Muscle of leg (tissue), 11 donors: Measurements from ENCODE around the gene GIMAP4. TPM values are rescaled to one million over a fixed set of nuclear protein-coding genes. Genes with fewer than 3 reads are reported as not detected.
"Not testable (repeated sequence)": the region's sequence is repeated elsewhere in the genome, so short reads cannot be mapped to it uniquely, and the experiment has no call there.

ENCODE experiments used
- DNase-seq: peaks from one replicate; pipeline ENCODE4 v3.0.0; 2013
- H3K27ac ChIP-seq: one replicate; pipeline ENCODE4 v1.5.1; 2013; ENCODE audit warnings: mild to moderate bottlenecking, low read length, control low read depth
- H3K27me3 ChIP-seq: one replicate; pipeline ENCODE4 v1.6.1; 2013; ENCODE audit warnings: low read length; ENCODE audit not compliant: control insufficient read depth, insufficient read depth
- H3K36me3 ChIP-seq: one replicate; pipeline ENCODE4 v1.6.1; 2013; ENCODE audit warnings: low read length; ENCODE audit not compliant: control insufficient read depth, insufficient read depth
- H3K4me1 ChIP-seq: one replicate; pipeline ENCODE4 v1.6.1; 2013; ENCODE audit warnings: low read length; ENCODE audit not compliant: control insufficient read depth, insufficient read depth
- H3K4me3 ChIP-seq: one replicate; pipeline ENCODE4 v1.5.1; 2013; ENCODE audit warnings: low read length, control low read depth
- H3K9me3 ChIP-seq: replicated peaks from 2 replicates; pipeline ENCODE4 v1.6.1; 2013; ENCODE audit warnings: low read depth, low read length; ENCODE audit not compliant: control insufficient read depth
- WGBS: methylation state at CpG from one replicate; pipeline ENCODE4 v1.1.5; 2013; ENCODE audit warnings: missing lambda C conversion rate; ENCODE audit not compliant: insufficient coverage; 5-methylcytosine and 5-hydroxymethylcytosine counted together
- polyA plus RNA-seq, 8 donors: library from polyadenylated mRNA; unstranded; fragments of 120-200 nt; gene quantifications; one replicate each; pipeline versions ENCODE4 v1.2.1 to v1.2.3, GENCODE V29; 2013; ENCODE audit warnings: inconsistent platforms in 1 of 8, low replicate concordance in 1 of 8; ENCODE audit not compliant: insufficient read length in 8 of 8, insufficient read depth in 1 of 8
- total RNA-seq: library from RNA; stranded (reverse); fragments of 120-200 nt; gene quantifications from one replicate; pipeline ENCODE4 v1.2.4, GENCODE V29; 2013

Gene GIMAP4
- total and polyA plus RNA-seq, 9 donors: 17.7 to 26.9 (median 20.7) TPM

GRCh38 chr7:150570556-150571465 is 3.6 kb downstream of the GIMAP4 start:
- Histone ChIP-seq H3K36me3 (no peaks in the 10 kb centered on the region), H3K4me1 (no peaks in the 10 kb centered on the region), H3K9me3 (no peaks in the 10 kb centered on the region), H3K27ac (no peak overlapping the region), H3K27me3 (peaks cover 2% of the 10 kb centered on the region), H3K4me3 (no peak overlapping the region)
- no peak for DNase-seq
- WGBS: no CpG with 5 or more reads among the region's 5 CpGs

- Histone ChIP-seq H3K36me3 (no peaks in the 10 kb centered on the region), H3K9me3 (no peaks in the 10 kb centered on the region), H3K4me3 (no peak overlapping the region), H3K4me1 (no peaks in the 10 kb centered on the region), H3K27me3 (peaks cover 2% of the 10 kb centered on the region), H3K27ac (no peak overlapping the region)
- no peak for DNase-seq
- 94% methylated on average over 8 of the region's 10 CpGs for WGBS
Measured at GRCh38 chr7:150572496-150572895, 5.3 kb downstream of the GIMAP4 start.

GRCh38 chr7:150579979-150580637 is 12.9 kb downstream of the GIMAP4 start:
- not testable (repeated sequence) for DNase-seq, H3K4me3 ChIP-seq, H3K27ac ChIP-seq, H3K36me3 ChIP-seq, H3K4me1 ChIP-seq, H3K9me3 ChIP-seq, H3K27me3 ChIP-seq
- WGBS: 77% methylated on average over 6 of the region's 7 CpGs

GRCh38 chr7:150580638-150581394 is 13.6 kb downstream of the GIMAP4 start:
- WGBS: no CpG with 5 or more reads among the region's 3 CpGs
- no peaks in the 10 kb centered on the region for H3K27me3 ChIP-seq
- no peak overlapping the region for H3K27ac ChIP-seq
- H3K4me3 ChIP-seq: no peak overlapping the region
- peaks cover 2% of the 10 kb centered on the region for H3K4me1 ChIP-seq
- H3K36me3 ChIP-seq: no peaks in the 10 kb centered on the region
- no peak for DNase-seq
- H3K9me3 ChIP-seq: peaks cover 3% of the 10 kb centered on the region

GRCh38 chr7:150585199-150585598 is 18.0 kb downstream of the GIMAP4 start:
- Histone ChIP-seq H3K36me3 (no peaks in the 10 kb centered on the region), H3K4me1 (peaks cover 2% of the 10 kb centered on the region), H3K27me3 (no peaks in the 10 kb centered on the region), H3K27ac (peak overlapping the region; percentile 13), H3K9me3 (peaks cover 3% of the 10 kb centered on the region), H3K4me3 (no peak overlapping the region)
- no peak for DNase-seq
- 94% methylated on average over 7 of the region's 7 CpGs for WGBS

GRCh38 chr7:150586068-150586784 is 19.0 kb downstream of the GIMAP4 start:
- Histone ChIP-seq H3K36me3 (no peaks in the 10 kb centered on the region), H3K4me3 (no peak overlapping the region), H3K4me1 (peaks cover 2% of the 10 kb centered on the region), H3K9me3 (no peaks in the 10 kb centered on the region), H3K27me3 (no peaks in the 10 kb centered on the region), H3K27ac (peak overlapping the region; percentile 65)
- 51% methylated on average over 2 of the region's 4 CpGs for WGBS
- no peak for DNase-seq

- no peaks in the 10 kb centered on the region for H3K27me3 ChIP-seq
- H3K36me3 ChIP-seq: no peaks in the 10 kb centered on the region
- no peak overlapping the region for H3K4me3 ChIP-seq
- H3K4me1 ChIP-seq: peaks cover 2% of the 10 kb centered on the region
- H3K9me3 ChIP-seq: no peaks in the 10 kb centered on the region
- DNase-seq: peak; percentile 60
- H3K27ac ChIP-seq: peak overlapping the region; percentile 79
Measured at GRCh38 chr7:150586785-150587152, 19.6 kb downstream of the GIMAP4 start.

GRCh38 chr7:150587551-150587950 is 20.4 kb downstream of the GIMAP4 start:
- H3K9me3 ChIP-seq: no peaks in the 10 kb centered on the region
- no peak for DNase-seq
- no peaks in the 10 kb centered on the region for H3K27me3 ChIP-seq
- peaks cover 2% of the 10 kb centered on the region for H3K4me1 ChIP-seq
- peak overlapping the region; percentile 79 for H3K27ac ChIP-seq
- no CpG with 5 or more reads among the region's 1 CpG for WGBS
- H3K36me3 ChIP-seq: no peaks in the 10 kb centered on the region
- no peak overlapping the region for H3K4me3 ChIP-seq

GRCh38 chr7:150594805-150595204 is 27.6 kb downstream of the GIMAP4 start:
- Histone ChIP-seq H3K4me1 (no peaks in the 10 kb centered on the region), H3K27ac (no peak overlapping the region), H3K4me3 (no peak overlapping the region), H3K36me3 (no peaks in the 10 kb centered on the region), H3K9me3 (peaks cover 11% of the 10 kb centered on the region), H3K27me3 (no peaks in the 10 kb centered on the region)
- no peak for DNase-seq
- 93% methylated on average over 1 of the region's 2 CpGs for WGBS
